GM18502 (cell line): Measurements from ENCODE around the gene ADCY10.

Experiments
- ATAC-seq: cut with Tn5 transposase; IDR thresholded peaks from one replicate; pipeline ENCODE4 v1.9.1; 2021; ENCODE audit warnings: mild to moderate bottlenecking; ENCODE audit not compliant: unreplicated experiment, poor library complexity

The ADCY10 gene

DNA sequence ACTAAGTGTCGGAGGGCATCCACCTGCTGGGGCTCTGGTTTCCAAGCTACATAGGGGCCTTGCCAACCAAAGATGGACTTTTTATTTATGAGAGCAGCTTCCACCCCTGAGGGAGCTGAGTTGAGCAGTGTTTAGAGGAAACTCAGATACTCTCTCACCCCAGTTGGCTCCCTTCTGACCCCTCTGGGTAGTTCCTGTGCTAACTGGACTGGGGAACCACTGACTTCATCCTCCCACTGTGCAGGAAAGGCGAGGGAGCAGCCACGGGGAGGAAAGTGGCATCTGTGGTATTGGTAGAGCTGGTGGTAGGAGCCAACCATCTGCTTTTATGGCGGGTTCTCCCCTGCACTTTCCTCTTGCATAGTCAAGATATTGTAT is 121.8 kb downstream of the ADCY10 start:
- ATAC-seq = no peak

DNA sequence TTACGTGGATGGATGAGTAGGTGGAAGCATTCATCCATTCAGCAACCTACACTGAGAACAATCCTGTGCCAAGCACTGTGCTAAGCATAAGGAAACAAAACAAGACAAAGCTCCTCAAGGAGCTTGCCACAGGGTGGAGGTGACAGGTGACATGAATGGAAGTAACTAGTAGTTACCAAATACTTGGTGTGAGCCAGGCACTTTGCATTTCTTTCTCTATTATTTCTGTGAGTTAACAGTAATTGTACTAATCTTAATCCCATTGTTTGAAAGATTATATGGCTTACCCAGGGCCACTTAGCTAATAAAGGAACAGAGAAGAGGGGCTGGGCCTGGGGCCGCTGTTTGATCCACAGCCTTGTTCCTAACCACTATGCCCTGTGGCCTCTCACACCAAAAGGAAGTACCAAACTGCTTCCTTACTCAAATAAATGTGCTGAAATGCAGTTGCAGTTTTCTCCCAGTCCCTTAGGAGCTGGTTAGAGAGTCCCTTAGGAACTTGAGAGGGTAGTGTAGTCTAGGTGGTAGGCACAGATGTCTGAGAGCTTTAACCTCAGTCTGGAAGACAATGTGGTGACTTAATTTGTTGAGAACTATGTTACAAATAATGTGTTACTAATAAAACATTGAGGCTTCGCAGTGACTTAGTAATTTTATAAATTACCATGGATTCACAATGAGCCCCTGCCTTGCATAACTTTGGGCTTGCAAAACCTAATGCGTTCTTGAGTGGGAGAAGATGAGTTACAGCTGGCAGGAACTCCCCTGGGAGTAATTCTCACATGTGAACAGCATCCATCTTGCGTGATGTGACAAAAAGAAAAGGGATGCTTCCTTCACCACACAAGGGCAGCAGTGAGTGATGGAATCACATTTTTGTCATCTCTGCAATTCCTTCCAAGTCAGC is 122.4 kb downstream of the ADCY10 start:
- ATAC-seq = no peak

DNA sequence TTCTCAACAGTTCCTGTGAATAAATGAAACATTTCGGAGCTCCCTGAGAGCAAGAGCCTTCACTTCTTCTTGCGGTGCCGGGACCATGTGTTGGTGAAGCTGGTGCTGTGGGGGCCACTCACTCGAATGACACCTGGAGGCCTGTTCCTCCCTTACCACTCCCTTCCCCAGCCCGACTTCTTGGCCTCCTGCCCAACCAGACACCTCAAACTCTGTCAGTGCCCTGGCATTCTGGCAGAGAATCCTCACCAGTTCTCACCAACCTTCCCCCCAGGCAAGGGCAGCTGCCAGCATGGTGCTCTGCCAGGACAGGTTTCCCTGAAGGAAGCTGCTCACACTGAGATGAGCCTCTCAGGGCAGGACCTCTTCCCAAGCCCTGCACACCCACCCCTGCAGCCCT is 123.8 kb downstream of the ADCY10 start:
- ATAC-seq = no peak

DNA sequence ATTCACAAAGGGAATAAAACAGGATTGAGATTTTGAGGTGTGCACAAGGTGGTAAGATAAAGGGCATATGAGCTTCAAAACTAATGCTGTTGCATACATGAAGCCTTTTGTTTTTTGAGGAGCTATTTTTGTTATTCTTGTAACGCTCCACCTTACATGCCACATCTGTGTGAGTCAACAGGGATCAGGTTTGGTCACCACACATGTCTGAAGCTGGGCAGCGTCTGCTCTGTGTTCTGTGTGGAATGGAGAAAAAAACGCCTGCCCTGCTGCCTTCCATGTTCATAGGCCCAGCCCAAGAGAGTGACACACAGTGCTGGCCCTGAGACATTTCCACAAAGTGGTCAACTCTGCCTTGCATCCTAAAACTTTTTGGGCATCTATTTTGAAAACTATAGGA is 124.4 kb downstream of the ADCY10 start:
- ATAC-seq = no peak

DNA sequence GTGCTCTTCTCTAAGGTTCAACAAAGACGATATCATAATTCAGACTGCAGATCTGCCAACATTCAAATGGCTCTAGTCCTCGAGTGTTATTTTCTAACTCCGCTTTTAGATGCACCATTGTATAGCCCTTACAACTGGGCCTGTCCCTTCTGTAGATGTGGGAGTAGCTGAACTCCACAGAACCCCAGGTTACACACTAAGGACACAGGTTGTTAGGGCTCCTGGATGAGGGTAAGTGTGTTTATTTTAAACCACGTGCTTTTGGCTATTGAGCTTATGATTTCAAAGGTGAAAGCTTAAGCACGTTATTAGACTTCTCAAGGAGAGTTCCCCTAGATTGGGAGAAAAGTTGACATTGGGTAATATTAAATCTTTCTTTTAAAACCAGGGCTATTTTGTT is 127.4 kb downstream of the ADCY10 start:
- no peak for ATAC-seq

DNA sequence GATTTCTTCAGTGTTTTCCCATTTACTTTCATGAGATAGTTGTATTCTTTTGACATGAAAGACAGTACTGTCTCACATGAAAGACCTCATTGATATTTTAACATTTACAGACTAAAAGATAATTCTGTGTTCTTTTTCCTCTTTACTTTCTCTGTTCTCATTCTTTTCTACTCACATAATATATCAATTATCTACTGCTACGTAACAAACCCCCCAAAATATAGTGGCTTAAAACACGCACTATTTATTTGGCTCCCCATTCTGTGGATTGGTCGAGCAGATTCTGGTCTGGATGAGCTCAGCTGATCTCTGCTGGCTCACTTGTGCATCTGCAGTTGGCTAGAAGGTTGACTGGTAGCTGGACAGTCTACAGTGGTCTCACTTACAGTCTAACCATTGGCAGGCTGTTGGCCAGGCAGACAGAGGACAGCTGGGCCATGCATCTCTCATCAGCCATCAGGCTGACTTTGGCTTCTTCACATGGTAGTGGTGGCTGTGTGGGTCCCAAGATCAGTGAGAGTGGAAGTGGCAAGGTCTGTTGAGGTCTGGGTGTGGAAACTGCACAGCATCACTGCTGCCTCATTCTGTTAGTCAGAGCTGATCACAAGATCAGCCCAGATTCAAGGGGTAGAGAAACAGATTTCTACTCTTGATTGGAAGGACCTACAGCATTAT is 128.9 kb downstream of the ADCY10 start:
- ATAC-seq = no peak

DNA sequence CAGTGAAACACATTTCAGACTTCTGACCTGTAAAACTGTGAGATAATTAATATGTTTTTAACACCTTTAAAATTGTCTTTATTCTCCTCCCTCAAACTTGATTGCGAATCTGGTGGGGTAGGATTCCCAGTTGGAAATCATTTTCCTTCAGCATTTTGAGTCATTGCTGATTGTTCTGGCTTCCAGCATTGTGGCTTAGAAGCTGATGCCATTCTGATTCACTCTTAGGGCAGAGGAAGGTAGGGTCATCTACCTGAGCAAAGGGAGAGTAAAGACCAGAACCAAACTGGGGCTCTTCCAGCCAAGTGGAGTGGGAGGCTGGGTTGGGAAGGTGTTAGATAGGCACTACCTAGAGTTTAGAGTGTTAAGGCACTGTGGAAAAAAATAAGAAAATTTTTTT is 131.0 kb downstream of the ADCY10 start:
- ATAC-seq = no peak

DNA sequence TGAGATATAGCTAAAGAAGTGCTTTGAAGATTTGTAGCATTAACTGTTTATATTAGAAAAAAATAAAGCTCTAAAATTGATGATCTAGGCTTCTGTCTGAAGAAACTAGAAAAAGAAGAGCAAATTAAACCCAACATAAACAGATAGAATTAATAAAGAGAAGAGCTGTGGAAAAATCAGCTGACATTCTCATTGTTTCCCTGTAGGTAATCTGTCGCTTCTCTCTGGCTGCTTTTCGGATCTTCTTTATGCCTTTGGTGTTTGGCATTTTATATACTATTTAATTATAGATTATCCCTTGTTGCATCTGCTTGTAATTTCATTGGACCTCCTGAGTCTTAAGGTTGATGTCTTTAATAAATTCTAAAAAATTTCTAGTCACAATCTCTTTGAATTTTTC is 132.4 kb downstream of the ADCY10 start:
- ATAC-seq = no peak

DNA sequence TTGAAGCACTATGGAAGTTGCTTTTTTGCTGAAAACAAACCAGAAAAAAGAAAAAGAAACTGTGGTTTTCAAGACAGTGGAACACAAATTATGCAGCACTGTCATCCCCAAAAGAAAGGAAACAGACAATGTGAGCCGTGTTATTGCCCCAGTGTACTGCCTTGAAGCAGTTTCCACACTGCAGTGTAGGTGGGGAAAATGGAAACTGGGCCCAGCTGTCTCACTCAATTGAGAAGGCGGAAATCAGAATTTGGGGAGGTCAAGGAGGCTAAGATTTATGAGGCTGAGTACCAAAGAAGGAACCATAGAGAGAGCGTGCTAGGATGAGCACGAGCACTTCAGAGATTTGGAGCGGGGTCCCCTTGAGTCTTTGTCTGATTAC is 136.7 kb downstream of the ADCY10 start:
- ATAC-seq = no peak

DNA sequence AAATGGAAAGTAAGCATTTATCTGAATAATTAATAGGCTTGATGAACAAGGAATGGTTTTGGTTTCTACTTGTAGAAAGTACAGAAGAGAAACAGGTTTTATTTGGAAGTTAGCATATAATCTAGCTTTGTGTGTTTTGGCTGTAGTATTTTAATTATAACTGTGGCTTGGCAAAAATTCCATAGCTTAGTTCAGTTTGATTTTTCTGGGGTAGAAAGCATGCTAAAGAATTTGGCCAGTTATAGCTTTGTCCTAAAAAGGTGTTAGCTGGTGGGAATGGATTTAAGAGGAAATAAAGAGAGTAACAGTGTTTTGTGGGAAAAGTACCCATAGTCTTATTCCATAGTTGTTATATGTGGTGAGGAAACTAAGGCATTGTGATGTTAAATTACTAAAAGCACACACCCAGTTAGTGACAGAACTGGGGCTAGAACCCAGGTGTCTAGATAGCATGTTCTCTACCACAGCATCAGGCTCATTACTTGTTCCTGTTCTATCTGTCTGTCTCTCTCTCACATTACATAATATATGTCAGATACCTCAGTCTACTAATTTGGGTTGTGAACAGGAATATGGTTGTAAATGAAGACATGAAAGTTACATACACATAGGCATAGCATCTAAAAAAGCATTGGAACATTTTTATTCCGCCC is 137.2 kb downstream of the ADCY10 start:
- ATAC-seq = no peak

DNA sequence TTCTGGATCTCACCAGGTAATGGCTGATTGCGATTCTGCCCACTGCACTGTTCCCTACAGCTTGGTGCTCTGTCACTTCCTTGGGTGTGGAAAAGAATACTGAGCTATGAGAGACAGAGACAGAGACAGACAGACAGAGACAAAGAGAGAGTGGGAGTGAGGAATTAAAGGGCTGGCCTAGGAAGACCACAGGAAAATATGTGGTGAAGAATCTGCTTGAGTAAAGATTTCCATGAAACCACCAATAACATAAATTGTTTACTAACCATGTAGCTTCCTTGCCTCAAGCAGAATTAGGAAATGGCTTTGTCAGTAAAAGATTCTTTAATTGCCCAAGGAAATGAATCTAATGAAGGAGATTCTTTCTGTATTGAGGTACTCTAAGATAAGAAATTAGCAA is 137.8 kb downstream of the ADCY10 start:
- no peak for ATAC-seq

DNA sequence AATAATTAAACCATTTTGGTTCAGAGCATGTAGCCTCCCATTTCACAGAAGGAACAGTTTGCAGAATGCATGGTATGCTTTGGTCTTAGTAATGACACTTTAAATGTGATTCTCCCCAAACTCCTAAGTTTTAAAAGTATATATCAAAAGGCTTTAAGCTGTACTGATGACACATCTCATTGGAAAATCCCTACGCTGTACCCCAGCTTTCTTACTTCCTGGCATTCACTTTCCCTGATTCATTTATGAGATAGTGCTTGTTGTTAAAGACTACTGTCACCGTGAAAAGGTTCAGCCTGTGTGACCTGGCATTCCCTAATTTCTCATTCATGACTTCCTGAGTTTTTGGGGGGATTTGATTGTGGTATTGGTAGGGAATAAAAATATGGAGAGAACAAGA is 138.8 kb downstream of the ADCY10 start:
- ATAC-seq = no peak

DNA sequence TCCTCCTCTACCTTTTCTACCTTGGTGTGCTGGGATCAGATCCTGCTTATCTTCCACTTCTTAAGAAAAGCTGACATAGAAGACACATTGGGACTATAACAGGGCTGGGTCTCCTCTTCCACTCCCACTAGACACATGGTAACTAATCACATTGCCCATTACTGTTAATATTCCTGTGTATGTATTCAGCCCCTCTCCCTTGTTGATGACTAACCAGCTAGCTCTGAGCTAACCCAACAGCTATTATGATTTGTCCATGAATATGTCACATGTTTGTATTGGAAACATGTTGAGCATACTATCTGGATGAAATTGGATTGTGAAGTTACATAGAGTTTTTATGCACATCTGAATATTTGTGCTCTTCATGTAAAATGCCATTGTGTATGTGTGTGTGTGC is 139.2 kb downstream of the ADCY10 start:
- ATAC-seq = no peak

DNA sequence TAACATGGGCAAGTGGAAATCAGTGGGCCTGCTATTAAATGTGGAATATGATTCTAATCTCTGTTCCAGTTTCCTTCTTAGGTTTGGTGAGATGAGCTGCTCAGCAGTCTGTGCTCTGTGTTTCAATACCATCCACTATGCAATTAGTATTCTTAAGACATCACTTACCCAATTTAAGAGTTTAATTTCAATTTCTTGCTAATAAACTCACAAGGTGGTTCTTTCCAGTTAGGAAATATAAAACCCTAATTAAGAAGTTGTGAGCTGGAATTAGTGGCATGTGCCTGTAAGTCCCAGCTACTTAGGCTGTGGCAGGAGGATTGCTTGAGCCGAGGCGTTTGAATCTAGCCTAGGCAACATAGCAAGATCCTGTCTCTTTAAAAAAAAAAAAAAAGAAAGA is 140.4 kb downstream of the ADCY10 start:
- no peak for ATAC-seq

DNA sequence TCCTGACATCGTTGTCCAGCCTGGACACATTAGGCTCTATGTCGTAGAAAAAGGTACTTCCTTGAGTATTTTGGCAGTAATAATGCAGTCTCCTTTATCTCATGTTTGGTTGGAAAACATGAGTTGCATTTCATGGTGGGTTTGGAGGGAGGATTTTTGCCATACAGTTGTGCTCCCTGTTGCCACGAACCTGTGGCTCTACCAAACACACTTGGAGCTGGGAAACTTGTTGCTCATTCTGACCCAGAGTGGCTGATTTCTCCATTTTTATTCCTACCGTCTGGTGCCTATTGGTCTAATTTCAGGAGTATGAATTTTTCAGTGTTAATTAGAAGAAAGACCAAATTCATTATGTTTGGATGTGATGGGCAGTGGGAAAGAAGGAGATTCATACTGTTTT is 141.5 kb downstream of the ADCY10 start:
- ATAC-seq = no peak

DNA sequence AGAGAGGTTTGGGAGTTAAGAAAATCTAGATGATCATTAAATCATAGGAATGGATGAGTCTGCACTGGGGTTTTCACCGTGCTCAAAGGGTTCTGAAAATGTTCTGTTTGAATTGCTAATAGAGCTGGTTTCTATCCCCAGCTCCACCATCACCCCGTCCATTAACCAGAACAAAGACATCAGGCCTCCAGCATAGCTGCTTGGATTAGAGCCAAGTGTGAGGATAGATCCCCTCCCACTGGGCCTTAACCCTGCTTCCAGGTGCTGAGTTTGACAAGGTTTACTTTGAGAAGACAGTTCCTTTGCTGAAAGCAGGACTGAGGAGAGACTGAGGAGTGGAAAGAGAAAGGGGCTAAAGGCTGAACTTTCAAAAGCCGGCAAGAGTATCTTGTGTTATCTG is 143.8 kb downstream of the ADCY10 start:
- ATAC-seq = no peak

DNA sequence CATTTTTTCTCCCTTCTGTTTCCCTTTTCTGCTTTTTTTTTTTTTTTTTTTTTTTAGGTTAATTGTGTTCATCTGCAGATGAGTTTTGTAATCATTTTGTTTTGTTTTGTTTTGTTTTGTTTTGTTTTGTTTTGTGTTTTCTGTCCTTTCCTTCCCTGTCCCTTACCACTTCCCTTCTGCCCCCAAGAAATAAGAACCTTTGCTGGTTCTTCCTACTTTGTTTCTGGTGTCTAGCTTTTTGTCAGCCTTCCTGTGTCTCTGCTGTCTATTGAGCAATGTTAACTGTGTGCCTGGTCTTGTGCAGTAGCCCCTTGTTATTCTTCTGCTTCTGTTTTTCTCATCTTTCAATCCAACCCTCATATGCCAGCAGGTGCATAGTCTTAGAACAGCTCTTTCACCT is 146.2 kb downstream of the ADCY10 start:
- ATAC-seq = no peak

DNA sequence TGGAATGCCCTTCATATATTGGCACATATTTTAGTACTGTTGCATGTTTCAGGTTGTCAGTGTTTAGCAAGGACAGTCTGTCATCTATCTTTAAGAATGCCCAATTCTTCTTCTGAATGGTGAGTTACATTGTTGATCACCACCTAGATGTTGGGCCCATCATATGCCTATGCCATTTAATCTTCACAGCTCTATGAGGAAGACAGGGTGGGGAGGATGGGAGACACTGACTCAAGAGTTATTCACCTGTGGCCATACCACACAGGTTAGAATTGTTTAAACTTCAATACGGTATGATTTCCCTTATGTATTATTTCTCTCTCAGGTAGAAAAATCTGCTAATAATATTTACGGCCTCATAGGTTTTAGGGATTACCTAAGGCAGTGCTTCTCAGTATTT is 147.4 kb downstream of the ADCY10 start:
- no peak for ATAC-seq

DNA sequence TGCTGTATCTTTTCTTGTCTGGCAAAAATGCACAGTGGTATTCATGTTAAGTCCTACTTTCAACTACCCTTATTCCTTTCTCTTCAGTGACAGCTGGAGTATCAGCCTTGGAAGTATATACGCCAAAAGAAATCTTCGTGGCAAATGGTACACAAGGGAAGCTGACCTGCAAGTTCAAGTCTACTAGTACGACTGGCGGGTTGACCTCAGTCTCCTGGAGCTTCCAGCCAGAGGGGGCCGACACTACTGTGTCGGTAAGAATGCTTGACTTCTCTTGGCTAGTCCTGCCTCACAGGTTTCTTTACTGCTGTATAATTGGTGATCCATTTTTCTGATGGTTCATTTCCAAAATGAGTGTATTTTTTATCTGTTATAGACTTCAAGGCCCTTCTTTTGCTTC is 148.4 kb downstream of the ADCY10 start:
- no peak for ATAC-seq

DNA sequence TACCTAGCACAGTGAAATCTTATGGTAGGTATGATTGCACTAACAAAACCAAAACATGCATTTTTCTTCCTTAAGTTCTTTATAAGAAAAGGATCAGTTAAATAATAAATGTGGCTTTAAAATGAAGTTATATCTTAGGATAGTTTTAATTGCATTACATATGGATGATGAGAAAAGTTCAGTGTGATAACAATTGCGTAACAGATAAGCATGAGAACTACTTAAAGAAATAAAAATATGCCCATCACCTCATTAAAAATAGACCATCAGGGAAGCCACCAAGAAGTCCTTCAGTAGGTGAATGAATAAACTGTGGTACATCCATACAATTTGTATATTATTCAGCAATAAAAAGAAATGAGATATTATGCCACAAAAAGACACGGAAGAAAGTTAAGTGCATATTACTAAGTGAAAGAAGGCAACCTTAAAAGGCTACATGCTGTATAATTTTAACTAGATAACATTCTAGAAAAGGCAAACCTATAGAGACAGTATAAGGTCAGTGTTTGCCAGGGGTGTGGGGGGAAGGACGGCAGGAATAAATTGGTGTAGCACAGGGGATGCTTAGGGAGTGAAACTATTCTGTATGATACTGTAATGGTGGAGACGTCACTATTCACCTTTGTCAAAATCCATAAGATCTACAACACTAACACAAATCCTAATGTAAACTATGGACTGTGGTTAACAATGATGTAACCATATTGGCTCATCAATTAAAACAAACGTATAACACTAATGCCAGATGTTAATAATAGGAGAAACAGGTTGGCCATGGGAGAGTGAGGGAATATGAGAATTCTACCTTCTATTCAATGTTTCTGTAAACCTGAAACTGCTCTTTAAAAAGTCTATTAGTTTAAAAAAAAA is 149.2 kb downstream of the ADCY10 start:
- ATAC-seq = no peak
